Liver (tissue), 9 donors: ENCODE data around the gene B3GALT4. TPM values are rescaled to one million over a fixed set of nuclear protein-coding genes. Genes with fewer than 3 reads are reported as not detected.

ENCODE experiments used
- DNase-seq: peaks from one replicate; pipeline ENCODE4 v3.0.0-alpha.2; 2017; ENCODE audit warnings: low spot score
- H3K27ac ChIP-seq, 2 donors: one replicate each; pipeline ENCODE4 v1.7.0; 2013; ENCODE audit warnings: inconsistent platforms in 2 of 2, low read length in 2 of 2, control low read depth in 1 of 2, low read depth in 1 of 2, mild to moderate bottlenecking in 1 of 2
- H3K27me3 ChIP-seq, 4 donors: one replicate each; pipeline versions ENCODE4 v1.6.1 to v1.7.0; 2013; ENCODE audit warnings: low read length in 3 of 4, inconsistent platforms in 1 of 4, mild to moderate bottlenecking in 1 of 4, moderate library complexity in 1 of 4; ENCODE audit not compliant: control insufficient read depth in 4 of 4, insufficient read depth in 4 of 4
- H3K36me3 ChIP-seq, 4 donors: one replicate each; pipeline versions ENCODE4 v1.6.1 to v1.7.0; 2013; ENCODE audit warnings: low read length in 3 of 4, mild to moderate bottlenecking in 3 of 4, low read depth in 1 of 4, moderate library complexity in 1 of 4; ENCODE audit not compliant: control insufficient read depth in 4 of 4, insufficient read depth in 3 of 4
- H3K4me1 ChIP-seq, 4 donors: one replicate each; pipeline versions ENCODE4 v1.6.1 to v1.7.0; 2013; ENCODE audit warnings: low read length in 3 of 4, mild to moderate bottlenecking in 3 of 4, moderate library complexity in 1 of 4; ENCODE audit not compliant: control insufficient read depth in 4 of 4, insufficient read depth in 4 of 4
- H3K4me3 ChIP-seq, 3 donors: one replicate each; pipeline versions ENCODE4 v1.6.1 to v1.7.0; 2013; ENCODE audit warnings: low read length in 3 of 3, control low read depth in 1 of 3, low read depth in 1 of 3, mild to moderate bottlenecking in 1 of 3
- H3K9ac ChIP-seq, 2 donors: one replicate each; pipeline ENCODE4 v1.7.0; 2013; ENCODE audit warnings: low read length in 2 of 2, mild to moderate bottlenecking in 2 of 2, moderate library complexity in 2 of 2, control low read depth in 1 of 2, low read depth in 1 of 2
- H3K9me3 ChIP-seq, 4 donors: one replicate each; pipeline versions ENCODE4 v1.6.1 to v1.7.0; 2013; ENCODE audit warnings: low read length in 3 of 4; ENCODE audit not compliant: control insufficient read depth in 4 of 4
- EGR1 ChIP-seq, 2 donors: IDR thresholded peaks; 2 replicates each; pipeline ENCODE4 v1.6.1; 2016 to 2018; ENCODE audit warnings: antibody characterized with exemption in 2 of 2, low read depth in 2 of 2
- FOXA1 ChIP-seq: IDR thresholded peaks from 2 replicates; pipeline ENCODE4 v1.6.1; 2016; ENCODE audit warnings: antibody characterized with exemption
- FOXA2 ChIP-seq: IDR thresholded peaks from 2 replicates; pipeline ENCODE4 v1.6.1; 2016; ENCODE audit warnings: antibody characterized with exemption
- GABPA ChIP-seq, 2 donors: IDR thresholded peaks in 1 of 2; conservative IDR thresholded peaks in 1 of 2; 2 replicates each; pipeline ENCODE4 v1.6.1; 2016; ENCODE audit warnings: antibody characterized with exemption in 2 of 2, mild to moderate bottlenecking in 1 of 2, moderate library complexity in 1 of 2
- HNF4A ChIP-seq, 2 donors: conservative IDR thresholded peaks; 2 replicates each; pipeline ENCODE4 v1.6.1; 2016; ENCODE audit warnings: antibody characterized with exemption in 2 of 2, mild to moderate bottlenecking in 2 of 2
- HNF4G ChIP-seq: IDR thresholded peaks from 2 replicates; pipeline ENCODE4 v1.6.1; 2016; ENCODE audit warnings: antibody characterized with exemption
- JUND ChIP-seq, 2 donors: IDR thresholded peaks; 2 replicates each; pipeline ENCODE4 v1.6.1; 2016; ENCODE audit warnings: antibody characterized with exemption in 2 of 2
- NR2F2 ChIP-seq: IDR thresholded peaks from 2 replicates; pipeline ENCODE4 v1.6.1; 2016; ENCODE audit warnings: antibody characterized with exemption
- RAD21 ChIP-seq, 2 donors: IDR thresholded peaks; 2 replicates each; pipeline ENCODE4 v1.6.1; 2016; ENCODE audit warnings: antibody characterized with exemption in 2 of 2, mild to moderate bottlenecking in 2 of 2
- RXRA ChIP-seq, 2 donors: IDR thresholded peaks; 2 replicates each; pipeline ENCODE4 v1.6.1; 2017 to 2018; ENCODE audit warnings: antibody characterized with exemption in 2 of 2, mild to moderate bottlenecking in 1 of 2
- SP1 ChIP-seq: IDR thresholded peaks from 2 replicates; pipeline ENCODE4 v1.6.1; 2018; ENCODE audit warnings: antibody characterized with exemption, mild to moderate bottlenecking
- TAF1 ChIP-seq: conservative IDR thresholded peaks from 2 replicates; pipeline ENCODE4 v1.6.1; 2016; ENCODE audit warnings: antibody characterized with exemption, mild to moderate bottlenecking
- YY1 ChIP-seq: IDR thresholded peaks from 2 replicates; pipeline ENCODE4 v1.6.1; 2016; ENCODE audit warnings: antibody characterized with exemption, mild to moderate bottlenecking
- WGBS: extraction: QIAGEN DNeasy Blood & Tissue Kit; methylation state at CpG from one replicate; pipeline ENCODE4 v1.1.7; 2013; 5-methylcytosine and 5-hydroxymethylcytosine counted together
- polyA plus RNA-seq, 2 donors: library from polyadenylated mRNA; stranded (reverse) in 1 of 2; unstranded in 1 of 2; fragments of 200-250 nt in 1 of 2; fragments of >200 nt in 1 of 2; fragmentation: Nextera tagmentation in 1 of 2; extraction: Ambion mirVana in 1 of 2; gene quantifications; one replicate each; pipeline versions ENCODE4 v1.2.1 to v1.2.3, GENCODE V29; 2013 to 2015
- total RNA-seq, 2 donors: library from RNA; depleted of rRNA; stranded (reverse); fragments of >200 nt; gene quantifications; one replicate each; pipeline ENCODE4 v1.2.3, GENCODE V29; 2014
- TF ChIP-seq, protein P1 (sequence below): IDR thresholded peaks from 2 replicates; pipeline ENCODE4 v1.6.1; 2016; ENCODE audit warnings: antibody characterized with exemption
- TF ChIP-seq, protein P2 (sequence below): fragments of 150-350 bp; IDR thresholded peaks from 2 replicates; pipeline ENCODE4 v1.5.1; 2017; ENCODE audit warnings: improper control_type of control experiment, low read depth, low read length; ENCODE audit not compliant: missing input control
- TF ChIP-seq, protein P3 (sequence below): IDR thresholded peaks from 2 replicates; pipeline ENCODE4 v1.6.1; 2016; ENCODE audit warnings: antibody characterized with exemption, mild to moderate bottlenecking
- TF ChIP-seq, protein P4 (sequence below): IDR thresholded peaks from 2 replicates; pipeline ENCODE4 v1.6.1; 2016; ENCODE audit warnings: antibody characterized with exemption
- TF ChIP-seq, protein P5 (sequence below): IDR thresholded peaks from 2 replicates; pipeline ENCODE4 v1.6.1; 2016; ENCODE audit warnings: antibody characterized with exemption
- donor health status: healthy.
- donor health status: healthy.
- donor health status: healthy.
- donor health status: healthy.
- donor health status: healthy.

Gene B3GALT4
- total and polyA plus RNA-seq, 4 donors, result 1.5 to 2.7 (median 1.9) TPM

DNA sequence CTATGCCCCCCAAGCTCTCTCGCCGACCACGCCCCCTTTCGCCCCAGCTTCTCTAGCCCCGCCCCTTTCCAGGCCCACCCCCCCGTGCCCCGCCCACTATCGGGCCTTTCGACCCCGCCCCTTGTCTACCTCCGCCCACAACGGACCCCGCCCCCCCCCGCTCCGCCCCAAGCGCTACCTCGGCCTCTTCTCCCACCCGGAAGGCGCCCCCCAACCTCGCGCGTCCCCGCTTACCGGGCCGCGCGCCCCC, 40.4 kb downstream of the B3GALT4 start:
- no peaks in the 10 kb centered on the region for H3K27me3 ChIP-seq
- H3K27ac ChIP-seq, result peak overlapping the region in 1 of 2 donors; percentile 75
- no peak for DNase-seq
- peak overlapping the region in 2 of 3 donors; percentile 55 to 68 for H3K4me3 ChIP-seq
- H3K36me3 ChIP-seq, result peaks cover 0 to 16% (median 8%) of the 10 kb centered on the region in 4 donors
- no peak for TF ChIP-seq FOXA1
- TF ChIP-seq, protein P1, sequence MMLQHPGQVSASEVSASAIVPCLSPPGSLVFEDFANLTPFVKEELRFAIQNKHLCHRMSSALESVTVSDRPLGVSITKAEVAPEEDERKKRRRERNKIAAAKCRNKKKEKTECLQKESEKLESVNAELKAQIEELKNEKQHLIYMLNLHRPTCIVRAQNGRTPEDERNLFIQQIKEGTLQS, result no peak
- TF ChIP-seq RXRA (IDR thresholded peaks at IDR 0.05), result no peak
- TF ChIP-seq, protein P2, sequence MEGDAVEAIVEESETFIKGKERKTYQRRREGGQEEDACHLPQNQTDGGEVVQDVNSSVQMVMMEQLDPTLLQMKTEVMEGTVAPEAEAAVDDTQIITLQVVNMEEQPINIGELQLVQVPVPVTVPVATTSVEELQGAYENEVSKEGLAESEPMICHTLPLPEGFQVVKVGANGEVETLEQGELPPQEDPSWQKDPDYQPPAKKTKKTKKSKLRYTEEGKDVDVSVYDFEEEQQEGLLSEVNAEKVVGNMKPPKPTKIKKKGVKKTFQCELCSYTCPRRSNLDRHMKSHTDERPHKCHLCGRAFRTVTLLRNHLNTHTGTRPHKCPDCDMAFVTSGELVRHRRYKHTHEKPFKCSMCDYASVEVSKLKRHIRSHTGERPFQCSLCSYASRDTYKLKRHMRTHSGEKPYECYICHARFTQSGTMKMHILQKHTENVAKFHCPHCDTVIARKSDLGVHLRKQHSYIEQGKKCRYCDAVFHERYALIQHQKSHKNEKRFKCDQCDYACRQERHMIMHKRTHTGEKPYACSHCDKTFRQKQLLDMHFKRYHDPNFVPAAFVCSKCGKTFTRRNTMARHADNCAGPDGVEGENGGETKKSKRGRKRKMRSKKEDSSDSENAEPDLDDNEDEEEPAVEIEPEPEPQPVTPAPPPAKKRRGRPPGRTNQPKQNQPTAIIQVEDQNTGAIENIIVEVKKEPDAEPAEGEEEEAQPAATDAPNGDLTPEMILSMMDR, result no peak
- TF ChIP-seq HNF4A (conservative IDR thresholded peaks at IDR 0.05), result no peak
- TF ChIP-seq HNF4G, result no peak
- TF ChIP-seq YY1, result no peak
- no peak for TF ChIP-seq RAD21 (IDR thresholded peaks at IDR 0.05)
- no peak for TF ChIP-seq NR2F2
- TF ChIP-seq, protein P3, sequence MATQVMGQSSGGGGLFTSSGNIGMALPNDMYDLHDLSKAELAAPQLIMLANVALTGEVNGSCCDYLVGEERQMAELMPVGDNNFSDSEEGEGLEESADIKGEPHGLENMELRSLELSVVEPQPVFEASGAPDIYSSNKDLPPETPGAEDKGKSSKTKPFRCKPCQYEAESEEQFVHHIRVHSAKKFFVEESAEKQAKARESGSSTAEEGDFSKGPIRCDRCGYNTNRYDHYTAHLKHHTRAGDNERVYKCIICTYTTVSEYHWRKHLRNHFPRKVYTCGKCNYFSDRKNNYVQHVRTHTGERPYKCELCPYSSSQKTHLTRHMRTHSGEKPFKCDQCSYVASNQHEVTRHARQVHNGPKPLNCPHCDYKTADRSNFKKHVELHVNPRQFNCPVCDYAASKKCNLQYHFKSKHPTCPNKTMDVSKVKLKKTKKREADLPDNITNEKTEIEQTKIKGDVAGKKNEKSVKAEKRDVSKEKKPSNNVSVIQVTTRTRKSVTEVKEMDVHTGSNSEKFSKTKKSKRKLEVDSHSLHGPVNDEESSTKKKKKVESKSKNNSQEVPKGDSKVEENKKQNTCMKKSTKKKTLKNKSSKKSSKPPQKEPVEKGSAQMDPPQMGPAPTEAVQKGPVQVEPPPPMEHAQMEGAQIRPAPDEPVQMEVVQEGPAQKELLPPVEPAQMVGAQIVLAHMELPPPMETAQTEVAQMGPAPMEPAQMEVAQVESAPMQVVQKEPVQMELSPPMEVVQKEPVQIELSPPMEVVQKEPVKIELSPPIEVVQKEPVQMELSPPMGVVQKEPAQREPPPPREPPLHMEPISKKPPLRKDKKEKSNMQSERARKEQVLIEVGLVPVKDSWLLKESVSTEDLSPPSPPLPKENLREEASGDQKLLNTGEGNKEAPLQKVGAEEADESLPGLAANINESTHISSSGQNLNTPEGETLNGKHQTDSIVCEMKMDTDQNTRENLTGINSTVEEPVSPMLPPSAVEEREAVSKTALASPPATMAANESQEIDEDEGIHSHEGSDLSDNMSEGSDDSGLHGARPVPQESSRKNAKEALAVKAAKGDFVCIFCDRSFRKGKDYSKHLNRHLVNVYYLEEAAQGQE, result no peak
- TF ChIP-seq JUND (IDR thresholded peaks at IDR 0.05), result no peak
- WGBS, result under 1% methylated on average over 27 of the region's 27 CpGs
- H3K4me1 ChIP-seq, result peaks cover 20 to 63% (median 51%) of the 10 kb centered on the region in 4 donors
- H3K9ac ChIP-seq, result no peak overlapping the region
- no peaks in the 10 kb centered on the region for H3K9me3 ChIP-seq

DNA sequence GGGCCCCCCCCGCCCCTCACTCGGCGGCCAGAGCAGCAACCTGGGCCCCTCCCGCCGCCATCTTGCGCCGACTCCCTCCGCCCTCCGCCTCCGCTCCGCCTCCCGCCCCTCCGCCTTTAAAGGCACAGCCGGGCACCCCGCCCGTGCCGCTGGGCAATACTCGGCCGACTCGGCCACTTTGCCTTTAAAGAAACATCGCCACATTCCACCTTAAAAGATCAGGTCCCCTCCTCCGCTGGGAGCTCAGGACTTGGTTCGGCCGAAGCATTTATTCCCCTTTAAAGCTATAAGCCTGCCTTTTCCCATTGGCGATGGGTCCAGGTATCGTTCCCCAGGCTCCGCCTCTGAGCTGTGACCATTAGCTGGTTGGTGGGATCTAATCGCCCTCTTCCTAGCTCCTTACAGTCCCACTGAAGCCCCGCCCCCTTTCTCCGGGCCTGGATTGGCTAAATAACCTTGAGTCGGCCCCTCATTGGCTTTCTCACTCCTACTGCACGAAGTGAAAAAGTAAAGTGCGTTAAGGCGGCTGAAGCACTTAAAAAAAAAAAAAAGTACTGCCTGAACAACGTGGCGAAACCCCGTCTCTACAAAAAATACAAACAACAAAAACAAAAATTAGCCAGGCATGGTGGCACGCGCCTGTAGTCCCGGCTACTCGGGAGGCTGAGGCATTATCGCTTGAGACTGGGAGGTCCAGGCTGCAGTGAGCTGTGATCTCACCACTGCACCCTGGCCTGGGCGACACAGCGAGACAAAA, 40.9 kb downstream of the B3GALT4 start, which contains the start of gene ZBTB22:
TSS of gene ZBTB22 (minus strand) at position 76 of the 757 bp plus-strand sequence. CDS start 828 bp downstream, outside the sequence.
- WGBS, result 2% methylated on average over 44 of the region's 44 CpGs
- peaks cover 0 to 16% (median 8%) of the 10 kb centered on the region in 4 donors for H3K36me3 ChIP-seq
- H3K27ac ChIP-seq, result peak within 1 kb of the TSS; percentile 75 to 89
- TF ChIP-seq JUND (IDR thresholded peaks at IDR 0.05) (peak in 1 of 2 donors; percentile 34), FOXA2 (no peak), GABPA (IDR thresholded peaks at IDR 0.05 in 1 of 2, conservative IDR thresholded peaks at IDR 0.05 in 1 of 2) (peak in 1 of 2 donors; percentile 78), FOXA1 (no peak), TAF1 (peak; percentile 75), RXRA (IDR thresholded peaks at IDR 0.05) (peak in 1 of 2 donors; percentile 24), SP1 (peak; percentile 94), NR2F2 (no peak), EGR1 (IDR thresholded peaks at IDR 0.05; ENCODE audit: low read depth in 2 of 2) (peak in 1 of 2 donors; percentile 77), HNF4G (peak; percentile 19), HNF4A (conservative IDR thresholded peaks at IDR 0.05) (peak; percentile 29 to 71), RAD21 (IDR thresholded peaks at IDR 0.05) (peak in 1 of 2 donors; percentile 34)
- TF ChIP-seq, protein P4, sequence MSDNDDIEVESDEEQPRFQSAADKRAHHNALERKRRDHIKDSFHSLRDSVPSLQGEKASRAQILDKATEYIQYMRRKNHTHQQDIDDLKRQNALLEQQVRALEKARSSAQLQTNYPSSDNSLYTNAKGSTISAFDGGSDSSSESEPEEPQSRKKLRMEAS, result peak; percentile 97
- TF ChIP-seq, protein P2, result no peak
- TF ChIP-seq, protein P5, sequence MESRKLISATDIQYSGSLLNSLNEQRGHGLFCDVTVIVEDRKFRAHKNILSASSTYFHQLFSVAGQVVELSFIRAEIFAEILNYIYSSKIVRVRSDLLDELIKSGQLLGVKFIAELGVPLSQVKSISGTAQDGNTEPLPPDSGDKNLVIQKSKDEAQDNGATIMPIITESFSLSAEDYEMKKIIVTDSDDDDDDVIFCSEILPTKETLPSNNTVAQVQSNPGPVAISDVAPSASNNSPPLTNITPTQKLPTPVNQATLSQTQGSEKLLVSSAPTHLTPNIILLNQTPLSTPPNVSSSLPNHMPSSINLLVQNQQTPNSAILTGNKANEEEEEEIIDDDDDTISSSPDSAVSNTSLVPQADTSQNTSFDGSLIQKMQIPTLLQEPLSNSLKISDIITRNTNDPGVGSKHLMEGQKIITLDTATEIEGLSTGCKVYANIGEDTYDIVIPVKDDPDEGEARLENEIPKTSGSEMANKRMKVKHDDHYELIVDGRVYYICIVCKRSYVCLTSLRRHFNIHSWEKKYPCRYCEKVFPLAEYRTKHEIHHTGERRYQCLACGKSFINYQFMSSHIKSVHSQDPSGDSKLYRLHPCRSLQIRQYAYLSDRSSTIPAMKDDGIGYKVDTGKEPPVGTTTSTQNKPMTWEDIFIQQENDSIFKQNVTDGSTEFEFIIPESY, result no peak
- TF ChIP-seq, protein P1, result no peak

More for the DNA sequence above, 40.9 kb downstream of the B3GALT4 start, which contains the start of gene ZBTB22:
- peak; percentile 97 for DNase-seq
- no peaks in the 10 kb centered on the region for H3K27me3 ChIP-seq
- no peaks in the 10 kb centered on the region for H3K9me3 ChIP-seq
- H3K9ac ChIP-seq, result peak within 1 kb of the TSS in 1 of 2 donors; percentile 75
- H3K4me1 ChIP-seq, result peaks cover 20 to 59% (median 48%) of the 10 kb centered on the region in 4 donors
- H3K4me3 ChIP-seq, result peak within 1 kb of the TSS; percentile 68 to 90 (median 87)
